ENCODE data around the gene NFU1.

NFU1 gene

DNA sequence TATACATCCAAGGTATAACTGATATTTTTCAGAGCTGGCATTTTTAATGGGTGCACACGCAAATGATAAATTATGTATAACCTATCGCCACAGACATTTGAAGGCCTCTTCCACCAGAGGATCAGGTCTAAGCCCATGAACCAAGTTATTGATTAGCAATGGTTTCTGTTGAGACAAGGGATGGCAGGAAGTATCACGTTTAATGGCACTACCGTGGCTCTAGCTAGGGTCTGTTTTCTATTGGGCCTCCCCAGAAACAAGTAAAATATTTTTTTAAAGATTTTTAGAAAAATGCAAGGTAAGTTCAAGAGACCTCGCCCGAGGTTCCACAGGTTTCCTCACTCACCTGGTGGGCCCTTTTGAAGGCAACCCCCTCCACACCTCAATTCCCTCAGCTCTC, 50.9 kb downstream of the NFU1 start:
- peak overlapping the region; percentile 72; the same call in 1 of the 2 replicates for H3K27ac ChIP-seq (ENCODE audit: extremely low read depth, low read depth, low read length)
- CTCF ChIA-PET, result interaction anchor here (0.7 to 1.3 kb wide), 2 partner anchors 11 to 232 kb away, joined by 3 to 4 read pairs; no protein-coding TSS in a partner anchor
- no peaks in the 10 kb centered on the region for H3K9me3 ChIP-seq (ENCODE audit: control insufficient read depth, insufficient read depth, low read depth, low read length)
- POLR2A ChIA-PET, result interaction anchor here (1.8 to 1.9 kb wide), 2 partner anchors 9 to 51 kb away, joined by 4 to 12 read pairs; partner anchors contain the start of gene NFU1
- H3K36me3 ChIP-seq (ENCODE audit: control insufficient read depth in 2 of 2, insufficient read depth in 1 of 2, low read length in 2 of 2), result no peaks in the 10 kb centered on the region; a peak in 1 of 3 replicates
- TF ChIP-seq ZNF324 (tag by site-specific recombination; IDR thresholded peaks at IDR 0.05), result no peak
- peak; percentile 54 for TF ChIP-seq ZNF335 (tag by site-specific recombination; conservative IDR thresholded peaks at IDR 0.05)
- no peaks in the 10 kb centered on the region for H3K4me1 ChIP-seq (ENCODE audit: control insufficient read depth, insufficient read depth, low read length)
- H3K4me3 ChIP-seq (ENCODE audit: low read depth, low read length), result peak overlapping the region; percentile 98

DNA sequence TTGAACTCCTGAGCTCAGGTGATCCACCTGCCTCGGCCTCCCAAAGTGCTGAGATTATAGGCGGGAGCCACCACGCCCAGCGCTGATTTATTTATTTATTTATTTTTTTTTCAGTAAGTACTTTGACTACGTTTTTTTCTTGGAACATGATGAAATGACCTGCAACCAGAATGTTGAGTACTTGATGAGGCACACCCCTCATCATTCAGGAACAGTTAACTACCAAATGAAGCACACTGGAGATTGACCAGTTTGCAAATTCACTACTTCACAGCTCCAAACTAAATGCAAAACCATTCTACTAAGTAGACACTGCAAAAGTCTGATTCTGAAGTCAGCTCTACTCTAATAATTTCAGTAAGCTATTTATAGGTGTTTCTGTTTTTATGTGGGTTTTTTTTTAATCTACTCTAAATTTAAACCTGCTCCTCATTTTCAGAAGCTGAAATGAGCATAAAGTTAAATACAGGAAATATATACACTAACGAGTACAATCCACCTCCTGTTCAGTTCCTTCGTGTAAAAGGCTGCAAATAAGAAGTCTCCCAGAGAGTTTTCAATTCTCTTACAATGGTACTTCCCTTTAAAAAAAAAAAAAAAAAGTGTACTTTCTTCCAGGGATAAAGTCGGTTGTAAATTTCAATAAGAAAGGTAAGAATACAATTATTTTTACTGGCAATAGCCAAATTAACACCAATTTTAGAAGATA, 51.6 kb downstream of the NFU1 start:
- ChIA-PET POLR2A (interaction anchor here (1.8 to 1.9 kb wide), 2 partner anchors 8 to 52 kb away, joined by 4 to 12 read pairs; partner anchors contain the start of gene NFU1), CTCF (interaction anchor here (0.6 to 1.3 kb wide), 4 partner anchors 10 to 298 kb away, joined by 3 to 4 read pairs (median 4); no protein-coding TSS in a partner anchor)
- no peak overlapping the region for H3K27ac ChIP-seq (ENCODE audit: extremely low read depth, low read depth, low read length)

DNA sequence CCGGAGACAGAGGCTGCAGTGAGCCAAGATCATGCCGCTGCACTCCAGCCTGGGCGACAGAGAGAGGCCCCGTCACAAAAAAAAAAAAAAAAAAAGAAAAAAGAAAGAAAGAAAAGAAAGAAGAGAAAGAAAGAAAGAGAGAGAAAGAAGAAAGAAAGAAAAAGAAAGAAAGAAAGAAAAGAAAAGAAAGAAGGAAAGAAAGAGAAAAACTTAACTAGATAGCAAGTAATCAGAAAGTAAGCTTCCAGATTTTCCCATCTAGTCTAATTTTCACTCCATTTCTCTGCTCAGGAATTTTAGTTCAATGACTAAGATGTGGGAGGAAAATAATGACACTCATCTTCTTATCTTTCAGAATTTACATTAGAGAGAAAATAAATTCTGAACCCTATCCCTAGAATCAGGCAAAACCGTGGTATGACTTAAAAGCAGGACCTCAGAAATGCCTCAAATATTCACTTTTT, 52.6 kb downstream of the NFU1 start:
- Histone ChIP-seq H3K9me3 (ENCODE audit: control insufficient read depth, insufficient read depth, low read depth, low read length) (no peaks in the 10 kb centered on the region), H3K27ac (ENCODE audit: extremely low read depth, low read depth, low read length) (no peak overlapping the region), H3K4me1 (ENCODE audit: control insufficient read depth, insufficient read depth, low read length) (no peaks in the 10 kb centered on the region), H3K36me3 (ENCODE audit: control insufficient read depth in 2 of 2, insufficient read depth in 1 of 2, low read length in 2 of 2) (peaks cover 0 to 3% of the 10 kb centered on the region in 2 experiments; a peak in 1 of 3 replicates), H3K4me3 (ENCODE audit: low read depth, low read length) (no peak overlapping the region)
- POLR2A ChIA-PET, result interaction anchor here (0.7 kb wide), 1 partner anchor 170 kb away, joined by 4 read pairs; no protein-coding TSS in a partner anchor
- TF ChIP-seq ZNF366 (tag by site-specific recombination; conservative IDR thresholded peaks at IDR 0.05) (peak; percentile 80), PRDM1 (tag by site-specific recombination; IDR thresholded peaks at IDR 0.05) (peak; percentile 84)
- TF ChIP-seq, protein P1, sequence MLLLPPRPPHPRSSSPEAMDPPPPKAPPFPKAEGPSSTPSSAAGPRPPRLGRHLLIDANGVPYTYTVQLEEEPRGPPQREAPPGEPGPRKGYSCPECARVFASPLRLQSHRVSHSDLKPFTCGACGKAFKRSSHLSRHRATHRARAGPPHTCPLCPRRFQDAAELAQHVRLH (tag by site-specific recombination; IDR thresholded peaks at IDR 0.05), result no peak
- CTCF ChIA-PET, result no interaction called here

More for the DNA sequence above, 51.6 kb downstream of the NFU1 start:
- no peaks in the 10 kb centered on the region for H3K4me1 ChIP-seq (ENCODE audit: control insufficient read depth, insufficient read depth, low read length)
- no peaks in the 10 kb centered on the region; a peak in 1 of 3 replicates for H3K36me3 ChIP-seq (ENCODE audit: control insufficient read depth in 2 of 2, insufficient read depth in 1 of 2, low read length in 2 of 2)
- H3K9me3 ChIP-seq (ENCODE audit: control insufficient read depth, insufficient read depth, low read depth, low read length), result no peaks in the 10 kb centered on the region
- H3K4me3 ChIP-seq (ENCODE audit: low read depth, low read length), result no peak overlapping the region
- TF ChIP-seq ZEB2 (tag by site-specific recombination; IDR thresholded peaks at IDR 0.05) (0 out of 2 replicates have a peak, but pooled peaks have one; percentile 58), ZNF558 (tag by site-specific recombination; IDR thresholded peaks at IDR 0.05) (0 out of 2 replicates have a peak, but pooled peaks have one; percentile 19), OVOL3 (tag by site-specific recombination; IDR thresholded peaks at IDR 0.05) (no peak), KLF16 (tag by site-specific recombination; IDR thresholded peaks at IDR 0.05) (peak; percentile 86), KLF1 (tag by site-specific recombination; IDR thresholded peaks at IDR 0.05) (peak; percentile 44; the same call in 1 of the 2 replicates), OSR2 (tag by site-specific recombination; IDR thresholded peaks at IDR 0.05) (no peak), ZNF776 (tag by site-specific recombination; IDR thresholded peaks at IDR 0.05; ENCODE audit: borderline replicate concordance) (no peak), SP3 (tag by site-specific recombination; IDR thresholded peaks at IDR 0.05) (0 out of 2 replicates have a peak, but pooled peaks have one; percentile 16), KLF7 (tag by site-specific recombination; IDR thresholded peaks at IDR 0.05; ENCODE audit: borderline replicate concordance) (peak; percentile 84), ZBTB17 (tag by site-specific recombination; IDR thresholded peaks at IDR 0.05) (peak; percentile 69)
- TF ChIP-seq, protein P2, sequence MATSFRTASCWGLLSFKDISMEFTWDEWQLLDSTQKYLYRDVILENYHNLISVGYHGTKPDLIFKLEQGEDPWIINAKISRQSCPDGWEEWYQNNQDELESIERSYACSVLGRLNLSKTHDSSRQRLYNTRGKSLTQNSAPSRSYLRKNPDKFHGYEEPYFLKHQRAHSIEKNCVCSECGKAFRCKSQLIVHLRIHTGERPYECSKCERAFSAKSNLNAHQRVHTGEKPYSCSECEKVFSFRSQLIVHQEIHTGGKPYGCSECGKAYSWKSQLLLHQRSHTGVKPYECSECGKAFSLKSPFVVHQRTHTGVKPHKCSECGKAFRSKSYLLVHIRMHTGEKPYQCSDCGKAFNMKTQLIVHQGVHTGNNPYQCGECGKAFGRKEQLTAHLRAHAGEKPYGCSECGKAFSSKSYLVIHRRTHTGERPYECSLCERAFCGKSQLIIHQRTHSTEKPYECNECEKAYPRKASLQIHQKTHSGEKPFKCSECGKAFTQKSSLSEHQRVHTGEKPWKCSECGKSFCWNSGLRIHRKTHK (tag by site-specific recombination; IDR thresholded peaks at IDR 0.05), result no peak
- TF ChIP-seq, protein P3, sequence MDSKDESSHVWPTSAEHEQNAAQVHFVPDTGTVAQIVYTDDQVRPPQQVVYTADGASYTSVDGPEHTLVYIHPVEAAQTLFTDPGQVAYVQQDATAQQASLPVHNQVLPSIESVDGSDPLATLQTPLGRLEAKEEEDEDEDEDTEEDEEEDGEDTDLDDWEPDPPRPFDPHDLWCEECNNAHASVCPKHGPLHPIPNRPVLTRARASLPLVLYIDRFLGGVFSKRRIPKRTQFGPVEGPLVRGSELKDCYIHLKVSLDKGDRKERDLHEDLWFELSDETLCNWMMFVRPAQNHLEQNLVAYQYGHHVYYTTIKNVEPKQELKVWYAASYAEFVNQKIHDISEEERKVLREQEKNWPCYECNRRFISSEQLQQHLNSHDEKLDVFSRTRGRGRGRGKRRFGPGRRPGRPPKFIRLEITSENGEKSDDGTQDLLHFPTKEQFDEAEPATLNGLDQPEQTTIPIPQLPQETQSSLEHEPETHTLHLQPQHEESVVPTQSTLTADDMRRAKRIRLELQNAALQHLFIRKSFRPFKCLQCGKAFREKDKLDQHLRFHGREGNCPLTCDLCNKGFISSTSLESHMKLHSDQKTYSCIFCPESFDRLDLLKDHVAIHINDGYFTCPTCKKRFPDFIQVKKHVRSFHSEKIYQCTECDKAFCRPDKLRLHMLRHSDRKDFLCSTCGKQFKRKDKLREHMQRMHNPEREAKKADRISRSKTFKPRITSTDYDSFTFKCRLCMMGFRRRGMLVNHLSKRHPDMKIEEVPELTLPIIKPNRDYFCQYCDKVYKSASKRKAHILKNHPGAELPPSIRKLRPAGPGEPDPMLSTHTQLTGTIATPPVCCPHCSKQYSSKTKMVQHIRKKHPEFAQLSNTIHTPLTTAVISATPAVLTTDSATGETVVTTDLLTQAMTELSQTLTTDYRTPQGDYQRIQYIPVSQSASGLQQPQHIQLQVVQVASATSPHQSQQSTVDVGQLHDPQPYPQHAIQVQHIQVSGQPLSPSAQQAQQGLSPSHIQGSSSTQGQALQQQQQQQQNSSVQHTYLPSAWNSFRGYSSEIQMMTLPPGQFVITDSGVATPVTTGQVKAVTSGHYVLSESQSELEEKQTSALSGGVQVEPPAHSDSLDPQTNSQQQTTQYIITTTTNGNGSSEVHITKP (tag by site-specific recombination; IDR thresholded peaks at IDR 0.05), result 0 out of 2 replicates have a peak, but pooled peaks have one; percentile 45
- TF ChIP-seq, protein P4, sequence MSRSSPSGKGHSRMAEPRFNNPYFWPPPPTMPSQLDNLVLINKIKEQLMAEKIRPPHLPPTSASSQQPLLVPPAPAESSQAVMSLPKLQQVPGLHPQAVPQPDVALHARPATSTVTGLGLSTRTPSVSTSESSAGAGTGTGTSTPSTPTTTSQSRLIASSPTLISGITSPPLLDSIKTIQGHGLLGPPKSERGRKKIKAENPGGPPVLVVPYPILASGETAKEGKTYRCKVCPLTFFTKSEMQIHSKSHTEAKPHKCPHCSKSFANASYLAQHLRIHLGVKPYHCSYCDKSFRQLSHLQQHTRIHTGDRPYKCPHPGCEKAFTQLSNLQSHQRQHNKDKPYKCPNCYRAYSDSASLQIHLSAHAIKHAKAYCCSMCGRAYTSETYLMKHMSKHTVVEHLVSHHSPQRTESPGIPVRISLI (tag by site-specific recombination; IDR thresholded peaks at IDR 0.05), result 0 out of 2 replicates have a peak, but pooled peaks have one; percentile 8
